Panc1 (cell line): Measurements from ENCODE around the gene MAGI1. TPM values are rescaled to one million over a fixed set of nuclear protein-coding genes. Genes with fewer than 3 reads are reported as not detected.

Source experiments
- ATAC-seq: fragments of 200-7000 bp; cut with Tn5 transposase; 2 replicates; pipeline ENCODE4 v1.9.1; 2020; ENCODE audit warnings: mild to moderate bottlenecking, moderate library complexity
- BruUV-seq: library from RNA; stranded (reverse); fragments of 400-500 nt; replicated peaks from 2 replicates; lab custom pipeline; 2021; lab: Mats Ljungman, UMichigan
- CTCF ChIA-PET: fragments of 300-600 bp; sonication (Branson Sonifier 250); formaldehyde crosslinking; loops from one replicate; lab custom pipeline; 2022; ENCODE audit warnings: antibody characterized with exemption; lab: Charles Lee
- POLR2A ChIA-PET: fragments of 300-600 bp; sonication (Branson Sonifier 250); formaldehyde crosslinking; loops from one replicate; lab custom pipeline; 2022; ENCODE audit warnings: antibody characterized with exemption; lab: Charles Lee
- DNase-seq: peaks from one replicate; pipeline ENCODE4 v3.0.0-alpha.2; 2010; ENCODE audit warnings: low read depth, low spot score
- H3K27ac ChIP-seq: 2 replicates; pipeline ENCODE4 v1.5.1; 2011; ENCODE audit warnings: mild to moderate bottlenecking, low read length, inconsistent platforms
- H3K27me3 ChIP-seq: fragments of 200-500 bp; sonication (Bioruptor generic); 2 replicates; pipeline ENCODE4 v1.6.0; 2014; ENCODE audit warnings: low read length, inconsistent platforms; ENCODE audit not compliant: control insufficient read depth, insufficient read depth
- H3K36me3 ChIP-seq: fragments of 200-500 bp; sonication (Bioruptor generic); 2 replicates; pipeline ENCODE4 v1.5.1; 2014; ENCODE audit warnings: inconsistent platforms, mild to moderate bottlenecking, low read length, moderate library complexity; ENCODE audit not compliant: control insufficient read depth, insufficient read depth
- H3K4me1 ChIP-seq: 2 replicates; pipeline ENCODE4 v1.5.1; 2011; ENCODE audit warnings: inconsistent platforms, mild to moderate bottlenecking, low read length, moderate library complexity; ENCODE audit not compliant: control insufficient read depth, insufficient read depth
- H3K4me3 ChIP-seq, 2 experiments: 2 replicates each; pipeline ENCODE4 v1.5.1; 2011 to 2012; ENCODE audit warnings: low read depth in 2 of 2, low read length in 2 of 2, mild to moderate bottlenecking in 2 of 2, inconsistent platforms in 1 of 2, moderate library complexity in 1 of 2
- H3K9me3 ChIP-seq: fragments of 200-500 bp; sonication (Bioruptor generic); 2 replicates; pipeline ENCODE4 v1.5.1; 2014; ENCODE audit warnings: low read depth, mild to moderate bottlenecking, inconsistent platforms, low read length, moderate library complexity; ENCODE audit not compliant: control insufficient read depth, insufficient read depth
- POLR2AphosphoS5 ChIP-seq: IDR thresholded peaks from 2 replicates; pipeline ENCODE4 v1.6.1; 2012; ENCODE audit warnings: mild to moderate bottlenecking, low read depth, low read length, moderate library complexity
- REST ChIP-seq, 2 experiments: IDR thresholded peaks; 2 replicates each; pipeline ENCODE4 v1.6.1; 2011 to 2012; ENCODE audit warnings: low read depth in 2 of 2, control low read depth in 1 of 2, low read length in 1 of 2, mild to moderate bottlenecking in 1 of 2, moderate library complexity in 1 of 2; ENCODE audit not compliant: insufficient read depth in 1 of 2
- SIN3A ChIP-seq: IDR thresholded peaks from 2 replicates; pipeline ENCODE4 v1.6.1; 2012; ENCODE audit warnings: low read depth, mild to moderate bottlenecking, low read length, moderate library complexity, borderline replicate concordance; ENCODE audit not compliant: insufficient read depth
- TCF7L2 ChIP-seq: IDR thresholded peaks from 2 replicates; pipeline ENCODE4 v1.6.1; 2011; ENCODE audit warnings: mild to moderate bottlenecking, low read depth, low read length, inconsistent platforms
- in situ Hi-C: cut with HindIII; loops from 2 replicates; pipeline ENCODE4 v1.10.0; 2016; ENCODE audit warnings: low sequenced_read_pairs, low pct_unique_long_range_greater_than_20kb
- intact Hi-C: fragments of 100-400 bp; cut with micrococcal nuclease; formaldehyde crosslinking; loops from one replicate; pipeline ENCODE4 v1.10.0; 2022; ENCODE audit not compliant: unreplicated experiment
- total RNA-seq: library from RNA; stranded (reverse); gene quantifications from one replicate; pipeline ENCODE4 v1.2.1, GENCODE V29; 2021; ENCODE audit not compliant: unreplicated experiment
- TF ChIP-seq, protein P1 (sequence below): fragments of 450-650 bp; IDR thresholded peaks from 2 replicates; pipeline ENCODE4 v1.5.1; 2017; ENCODE audit warnings: mild to moderate bottlenecking

Gene MAGI1
- total RNA-seq, 1 experiment from 2014 or later = 9.5 TPM

DNA sequence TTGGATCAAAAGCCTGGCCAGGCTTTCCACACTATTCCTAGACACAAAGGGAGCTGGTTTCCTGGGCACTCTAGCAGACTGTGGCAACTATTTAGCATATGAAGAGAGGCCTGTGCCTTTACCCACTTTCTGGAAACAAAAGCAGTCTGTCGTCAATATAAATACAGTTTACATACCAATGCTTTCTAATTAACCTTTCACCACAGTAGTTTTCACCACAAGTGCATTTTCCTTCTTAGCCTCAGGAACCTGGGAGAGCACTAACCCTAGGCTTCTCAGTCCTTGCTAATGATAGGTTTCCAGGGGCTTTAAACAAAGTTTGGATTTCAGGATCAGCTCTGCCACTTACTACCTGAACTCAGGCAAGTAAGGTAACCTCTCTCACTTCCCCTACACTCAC, 499.1 kb downstream of the MAGI1 start:
- DNase-seq = no peak
- ChIA-PET CTCF (no interaction called here), POLR2A (no interaction called here)
- intact Hi-C loops (no loop called here), in situ Hi-C loops (no loop called here)
- no peak for ATAC-seq
- BruUV-seq = no TSS peak
- Histone ChIP-seq H3K4me1 (no peaks in the 10 kb centered on the region), H3K27ac (no peak overlapping the region), H3K4me3 (no peak overlapping the region), H3K36me3 (no peaks in the 10 kb centered on the region), H3K27me3 (no peaks in the 10 kb centered on the region), H3K9me3 (no peaks in the 10 kb centered on the region)
- no peak for TF ChIP-seq POLR2AphosphoS5
- TF ChIP-seq TCF7L2 = no peak
- no peak for TF ChIP-seq REST (IDR thresholded peaks at IDR 0.05; ENCODE audit: insufficient read depth in 1 of 2, low read depth in 2 of 2, low read length in 1 of 2)
- TF ChIP-seq, protein P1, sequence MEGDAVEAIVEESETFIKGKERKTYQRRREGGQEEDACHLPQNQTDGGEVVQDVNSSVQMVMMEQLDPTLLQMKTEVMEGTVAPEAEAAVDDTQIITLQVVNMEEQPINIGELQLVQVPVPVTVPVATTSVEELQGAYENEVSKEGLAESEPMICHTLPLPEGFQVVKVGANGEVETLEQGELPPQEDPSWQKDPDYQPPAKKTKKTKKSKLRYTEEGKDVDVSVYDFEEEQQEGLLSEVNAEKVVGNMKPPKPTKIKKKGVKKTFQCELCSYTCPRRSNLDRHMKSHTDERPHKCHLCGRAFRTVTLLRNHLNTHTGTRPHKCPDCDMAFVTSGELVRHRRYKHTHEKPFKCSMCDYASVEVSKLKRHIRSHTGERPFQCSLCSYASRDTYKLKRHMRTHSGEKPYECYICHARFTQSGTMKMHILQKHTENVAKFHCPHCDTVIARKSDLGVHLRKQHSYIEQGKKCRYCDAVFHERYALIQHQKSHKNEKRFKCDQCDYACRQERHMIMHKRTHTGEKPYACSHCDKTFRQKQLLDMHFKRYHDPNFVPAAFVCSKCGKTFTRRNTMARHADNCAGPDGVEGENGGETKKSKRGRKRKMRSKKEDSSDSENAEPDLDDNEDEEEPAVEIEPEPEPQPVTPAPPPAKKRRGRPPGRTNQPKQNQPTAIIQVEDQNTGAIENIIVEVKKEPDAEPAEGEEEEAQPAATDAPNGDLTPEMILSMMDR = no peak
- no peak for TF ChIP-seq SIN3A

GRCh38 chr3:65538101-65538500, 500.6 kb downstream of the MAGI1 start:
- TF ChIP-seq TCF7L2 = no peak
- TF ChIP-seq, protein P1 = no peak
- no peak for TF ChIP-seq SIN3A
- no peak for TF ChIP-seq REST (IDR thresholded peaks at IDR 0.05; ENCODE audit: insufficient read depth in 1 of 2, low read depth in 2 of 2, low read length in 1 of 2)
- no peak for TF ChIP-seq POLR2AphosphoS5
- in situ Hi-C loops = no loop called here
- intact Hi-C loops = no loop called here
- no peak for ATAC-seq
- DNase-seq = no peak
- no peaks in the 10 kb centered on the region for H3K4me1 ChIP-seq
- POLR2A ChIA-PET = interaction anchor here (0.6 kb wide), 1 partner anchor 953 kb away, joined by 3 read pairs; no protein-coding TSS in a partner anchor
- H3K27ac ChIP-seq = no peak overlapping the region
- CTCF ChIA-PET = no interaction called here
- no peaks in the 10 kb centered on the region for H3K9me3 ChIP-seq
- no TSS peak for BruUV-seq
- H3K4me3 ChIP-seq = no peak overlapping the region
- H3K27me3 ChIP-seq = no peaks in the 10 kb centered on the region
- no peaks in the 10 kb centered on the region for H3K36me3 ChIP-seq
